SK-N-SH treated with all-trans-retinoic acid at 6 μM for 48 hours (cell line): ENCODE results near the gene VPS50.

Experiments
- ATAC-seq: fragments of 200-7000 bp; cut with Tn5 transposase; 3 replicates; pipeline ENCODE4 v1.9.1; 2020; ENCODE audit warnings: mild to moderate bottlenecking, moderate library complexity
- ARNTL ChIP-seq: fragments of 450-650 bp; formaldehyde crosslinking; IDR thresholded peaks from 2 replicates; pipeline ENCODE4 v1.5.0; 2020; ENCODE audit warnings: low read depth, mild to moderate bottlenecking, moderate library complexity, borderline replicate concordance
- BACH2 ChIP-seq: fragments of 250-450 bp; sonication (Bioruptor Pico); IDR thresholded peaks from 2 replicates; pipeline ENCODE4 v1.9.0; 2021; ENCODE audit warnings: mild to moderate bottlenecking, borderline replicate concordance
- CREB5 ChIP-seq: fragments of 250-450 bp; sonication (Bioruptor Pico); IDR thresholded peaks from 2 replicates; pipeline ENCODE4 v1.5.1; 2020; ENCODE audit warnings: low read depth, mild to moderate bottlenecking, moderate library complexity
- CSDC2 ChIP-seq: fragments of 250-450 bp; sonication (Bioruptor Pico); IDR thresholded peaks from 2 replicates; pipeline ENCODE4 v1.5.0; 2020; ENCODE audit warnings: mild to moderate bottlenecking, moderate library complexity
- ESRRG ChIP-seq: fragments of 250-450 bp; sonication (Bioruptor Pico); IDR thresholded peaks from 2 replicates; pipeline ENCODE4 v1.6.1; 2021; ENCODE audit warnings: mild to moderate bottlenecking
- GLIS3 ChIP-seq: fragments of 250-450 bp; sonication (Bioruptor Pico); IDR thresholded peaks from 2 replicates; pipeline ENCODE4 v1.5.0; 2020; ENCODE audit warnings: mild to moderate bottlenecking, moderate library complexity
- ISL1 ChIP-seq: fragments of 250-450 bp; sonication (Bioruptor Pico); IDR thresholded peaks from 2 replicates; pipeline ENCODE4 v2.1.2; 2022; ENCODE audit warnings: mild to moderate bottlenecking, moderate library complexity
- OSR1 ChIP-seq: fragments of 250-450 bp; sonication (Bioruptor Pico); IDR thresholded peaks from 2 replicates; pipeline ENCODE4 v1.8.0; 2022; ENCODE audit warnings: moderate library complexity, mild to moderate bottlenecking, inconsistent platforms
- RARB ChIP-seq: fragments of 250-450 bp; sonication (Bioruptor Pico); IDR thresholded peaks from 2 replicates; pipeline ENCODE4 v1.8.0; 2021; ENCODE audit warnings: mild to moderate bottlenecking, moderate library complexity
- SNAI2 ChIP-seq: fragments of 250-450 bp; sonication (Bioruptor Pico); IDR thresholded peaks from 2 replicates; pipeline ENCODE4 v1.5.0; 2020; ENCODE audit warnings: mild to moderate bottlenecking, moderate library complexity
- TCF4 ChIP-seq: fragments of 250-450 bp; sonication (Bioruptor Pico); IDR thresholded peaks from 2 replicates; pipeline ENCODE4 v1.8.0; 2021; ENCODE audit warnings: mild to moderate bottlenecking, moderate library complexity, borderline replicate concordance
- TOX ChIP-seq: fragments of 250-450 bp; sonication (Bioruptor Pico); IDR thresholded peaks from 2 replicates; pipeline ENCODE4 v1.8.0; 2021; ENCODE audit warnings: mild to moderate bottlenecking, moderate library complexity, borderline replicate concordance
- ZC3H10 ChIP-seq: fragments of 250-450 bp; sonication (Bioruptor Pico); IDR thresholded peaks from 2 replicates; pipeline ENCODE4 v1.5.1; 2021; ENCODE audit warnings: mild to moderate bottlenecking, moderate library complexity
- ZFP3 ChIP-seq: fragments of 250-450 bp; sonication (Bioruptor Pico); IDR thresholded peaks from 2 replicates; pipeline ENCODE4 v1.5.0; 2020; ENCODE audit warnings: mild to moderate bottlenecking, moderate library complexity
- ZNF565 ChIP-seq: fragments of 450-650 bp; formaldehyde crosslinking; conservative IDR thresholded peaks from 2 replicates; pipeline ENCODE4 v1.5.0; 2020; ENCODE audit warnings: low read depth, mild to moderate bottlenecking, moderate library complexity
- ZNF8 ChIP-seq: fragments of 450-650 bp; formaldehyde crosslinking; IDR thresholded peaks from 2 replicates; pipeline ENCODE4 v1.5.0; 2020; ENCODE audit warnings: mild to moderate bottlenecking, moderate library complexity
- TF ChIP-seq, protein P1 (sequence below): fragments of 250-450 bp; sonication (Bioruptor Pico); IDR thresholded peaks from 2 replicates; pipeline ENCODE4 v1.5.1; 2021; ENCODE audit warnings: mild to moderate bottlenecking, moderate library complexity
- TF ChIP-seq, protein P2 (sequence below): fragments of 250-450 bp; sonication (Bioruptor Pico); IDR thresholded peaks from 2 replicates; pipeline ENCODE4 v1.8.0; 2021; ENCODE audit warnings: low read depth, mild to moderate bottlenecking, moderate library complexity, borderline replicate concordance
- TF ChIP-seq, protein P3 (sequence below): fragments of 250-450 bp; sonication (Bioruptor Pico); IDR thresholded peaks from 2 replicates; pipeline ENCODE4 v1.8.0; 2020; ENCODE audit warnings: mild to moderate bottlenecking, moderate library complexity, borderline replicate concordance
- TF ChIP-seq, protein P4 (sequence below): fragments of 250-450 bp; sonication (Bioruptor Pico); IDR thresholded peaks from 2 replicates; pipeline ENCODE4 v1.5.0; 2020; ENCODE audit warnings: mild to moderate bottlenecking, moderate library complexity

VPS50 gene

GRCh38 chr7:93245525-93246432 lies 13.6 kb downstream of the VPS50 start:
- TF ChIP-seq TCF4 (CRISPR knock-in tag): peak; percentile 23; the same call in 1 of the 2 replicates
- no peak for TF ChIP-seq BACH2 (CRISPR knock-in tag)
- TF ChIP-seq, all 23 proteins: peak for 1
- ATAC-seq: peak; percentile 46

DNA sequence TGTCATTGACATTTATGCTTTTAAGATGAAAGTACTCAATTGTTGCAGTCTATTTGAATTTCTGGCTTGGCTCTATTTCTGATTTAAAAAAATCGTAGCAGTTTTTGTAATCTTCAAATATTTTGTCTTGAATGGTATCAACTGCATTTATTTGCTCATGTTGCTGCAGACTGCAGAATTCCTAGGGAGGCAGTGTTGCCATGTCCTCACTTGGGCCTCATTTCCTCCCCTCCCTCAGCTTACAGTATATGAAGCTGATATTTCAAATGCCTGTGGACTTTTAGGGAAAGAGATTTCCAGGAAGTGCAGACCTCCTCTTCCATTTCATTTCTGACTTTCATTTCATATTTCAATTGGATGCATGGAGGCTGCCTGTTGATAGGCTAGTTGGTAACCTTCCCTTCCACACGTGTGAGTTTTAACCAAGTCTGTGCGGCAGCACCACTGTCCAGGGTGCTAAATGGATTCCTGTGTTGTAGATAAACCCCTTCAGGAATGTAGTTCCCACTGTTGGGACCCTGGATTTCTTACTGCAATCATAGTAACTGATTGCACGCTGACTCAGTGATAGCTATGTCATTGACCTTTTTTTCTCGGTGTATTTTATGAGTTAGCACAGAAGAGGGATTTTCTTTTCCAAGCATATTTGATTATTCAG lies 17.5 kb downstream of the VPS50 start:
- ATAC-seq: no peak
- TF ChIP-seq RARB (CRISPR knock-in tag): no peak
- no peak for TF ChIP-seq ARNTL (CRISPR knock-in tag)
- TF ChIP-seq, protein P1, sequence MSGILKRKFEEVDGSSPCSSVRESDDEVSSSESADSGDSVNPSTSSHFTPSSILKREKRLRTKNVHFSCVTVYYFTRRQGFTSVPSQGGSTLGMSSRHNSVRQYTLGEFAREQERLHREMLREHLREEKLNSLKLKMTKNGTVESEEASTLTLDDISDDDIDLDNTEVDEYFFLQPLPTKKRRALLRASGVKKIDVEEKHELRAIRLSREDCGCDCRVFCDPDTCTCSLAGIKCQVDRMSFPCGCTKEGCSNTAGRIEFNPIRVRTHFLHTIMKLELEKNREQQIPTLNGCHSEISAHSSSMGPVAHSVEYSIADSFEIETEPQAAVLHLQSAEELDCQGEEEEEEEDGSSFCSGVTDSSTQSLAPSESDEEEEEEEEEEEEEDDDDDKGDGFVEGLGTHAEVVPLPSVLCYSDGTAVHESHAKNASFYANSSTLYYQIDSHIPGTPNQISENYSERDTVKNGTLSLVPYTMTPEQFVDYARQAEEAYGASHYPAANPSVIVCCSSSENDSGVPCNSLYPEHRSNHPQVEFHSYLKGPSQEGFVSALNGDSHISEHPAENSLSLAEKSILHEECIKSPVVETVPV: no peak
- no peak for TF ChIP-seq ZNF565 (CRISPR knock-in tag)
- no peak for TF ChIP-seq ZC3H10 (CRISPR knock-in tag)
- TF ChIP-seq, protein P2, sequence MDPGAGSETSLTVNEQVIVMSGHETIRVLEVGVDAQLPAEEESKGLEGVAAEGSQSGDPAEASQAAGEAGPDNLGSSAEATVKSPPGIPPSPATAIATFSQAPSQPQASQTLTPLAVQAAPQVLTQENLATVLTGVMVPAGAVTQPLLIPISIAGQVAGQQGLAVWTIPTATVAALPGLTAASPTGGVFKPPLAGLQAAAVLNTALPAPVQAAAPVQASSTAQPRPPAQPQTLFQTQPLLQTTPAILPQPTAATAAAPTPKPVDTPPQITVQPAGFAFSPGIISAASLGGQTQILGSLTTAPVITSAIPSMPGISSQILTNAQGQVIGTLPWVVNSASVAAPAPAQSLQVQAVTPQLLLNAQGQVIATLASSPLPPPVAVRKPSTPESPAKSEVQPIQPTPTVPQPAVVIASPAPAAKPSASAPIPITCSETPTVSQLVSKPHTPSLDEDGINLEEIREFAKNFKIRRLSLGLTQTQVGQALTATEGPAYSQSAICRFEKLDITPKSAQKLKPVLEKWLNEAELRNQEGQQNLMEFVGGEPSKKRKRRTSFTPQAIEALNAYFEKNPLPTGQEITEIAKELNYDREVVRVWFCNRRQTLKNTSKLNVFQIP (CRISPR knock-in tag): no peak
- TF ChIP-seq ZNF8: no peak
- TF ChIP-seq CSDC2 (CRISPR knock-in tag): no peak
- no peak for TF ChIP-seq ZFP3 (CRISPR knock-in tag)
- no peak for TF ChIP-seq GLIS3
- TF ChIP-seq, protein P3, sequence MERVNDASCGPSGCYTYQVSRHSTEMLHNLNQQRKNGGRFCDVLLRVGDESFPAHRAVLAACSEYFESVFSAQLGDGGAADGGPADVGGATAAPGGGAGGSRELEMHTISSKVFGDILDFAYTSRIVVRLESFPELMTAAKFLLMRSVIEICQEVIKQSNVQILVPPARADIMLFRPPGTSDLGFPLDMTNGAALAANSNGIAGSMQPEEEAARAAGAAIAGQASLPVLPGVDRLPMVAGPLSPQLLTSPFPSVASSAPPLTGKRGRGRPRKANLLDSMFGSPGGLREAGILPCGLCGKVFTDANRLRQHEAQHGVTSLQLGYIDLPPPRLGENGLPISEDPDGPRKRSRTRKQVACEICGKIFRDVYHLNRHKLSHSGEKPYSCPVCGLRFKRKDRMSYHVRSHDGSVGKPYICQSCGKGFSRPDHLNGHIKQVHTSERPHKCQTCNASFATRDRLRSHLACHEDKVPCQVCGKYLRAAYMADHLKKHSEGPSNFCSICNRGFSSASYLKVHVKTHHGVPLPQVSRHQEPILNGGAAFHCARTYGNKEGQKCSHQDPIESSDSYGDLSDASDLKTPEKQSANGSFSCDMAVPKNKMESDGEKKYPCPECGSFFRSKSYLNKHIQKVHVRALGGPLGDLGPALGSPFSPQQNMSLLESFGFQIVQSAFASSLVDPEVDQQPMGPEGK: no peak
- TF ChIP-seq ISL1 (CRISPR knock-in tag): no peak
- TF ChIP-seq SNAI2 (CRISPR knock-in tag): no peak
- TF ChIP-seq TOX: no peak
- TF ChIP-seq ESRRG (CRISPR knock-in tag): no peak
- TF ChIP-seq, protein P4, sequence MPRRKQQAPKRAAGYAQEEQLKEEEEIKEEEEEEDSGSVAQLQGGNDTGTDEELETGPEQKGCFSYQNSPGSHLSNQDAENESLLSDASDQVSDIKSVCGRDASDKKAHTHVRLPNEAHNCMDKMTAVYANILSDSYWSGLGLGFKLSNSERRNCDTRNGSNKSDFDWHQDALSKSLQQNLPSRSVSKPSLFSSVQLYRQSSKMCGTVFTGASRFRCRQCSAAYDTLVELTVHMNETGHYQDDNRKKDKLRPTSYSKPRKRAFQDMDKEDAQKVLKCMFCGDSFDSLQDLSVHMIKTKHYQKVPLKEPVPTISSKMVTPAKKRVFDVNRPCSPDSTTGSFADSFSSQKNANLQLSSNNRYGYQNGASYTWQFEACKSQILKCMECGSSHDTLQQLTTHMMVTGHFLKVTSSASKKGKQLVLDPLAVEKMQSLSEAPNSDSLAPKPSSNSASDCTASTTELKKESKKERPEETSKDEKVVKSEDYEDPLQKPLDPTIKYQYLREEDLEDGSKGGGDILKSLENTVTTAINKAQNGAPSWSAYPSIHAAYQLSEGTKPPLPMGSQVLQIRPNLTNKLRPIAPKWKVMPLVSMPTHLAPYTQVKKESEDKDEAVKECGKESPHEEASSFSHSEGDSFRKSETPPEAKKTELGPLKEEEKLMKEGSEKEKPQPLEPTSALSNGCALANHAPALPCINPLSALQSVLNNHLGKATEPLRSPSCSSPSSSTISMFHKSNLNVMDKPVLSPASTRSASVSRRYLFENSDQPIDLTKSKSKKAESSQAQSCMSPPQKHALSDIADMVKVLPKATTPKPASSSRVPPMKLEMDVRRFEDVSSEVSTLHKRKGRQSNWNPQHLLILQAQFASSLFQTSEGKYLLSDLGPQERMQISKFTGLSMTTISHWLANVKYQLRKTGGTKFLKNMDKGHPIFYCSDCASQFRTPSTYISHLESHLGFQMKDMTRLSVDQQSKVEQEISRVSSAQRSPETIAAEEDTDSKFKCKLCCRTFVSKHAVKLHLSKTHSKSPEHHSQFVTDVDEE (CRISPR knock-in tag): no peak
- TF ChIP-seq BACH2 (CRISPR knock-in tag): no peak
- TF ChIP-seq OSR1 (CRISPR knock-in tag): no peak
- no peak for TF ChIP-seq CREB5 (CRISPR knock-in tag)
- TF ChIP-seq TCF4 (CRISPR knock-in tag): no peak
- TF ChIP-seq, all 23 proteins: peak for 0

- TF ChIP-seq ISL1 (CRISPR knock-in tag) (peak; percentile 63), GLIS3 (no peak), ZNF8 (no peak), CREB5 (CRISPR knock-in tag) (no peak), ZFP3 (CRISPR knock-in tag) (no peak), ZC3H10 (CRISPR knock-in tag) (no peak), TCF4 (CRISPR knock-in tag) (no peak)
- TF ChIP-seq, protein P1: no peak
Measured at GRCh38 chr7:93258661-93259060, 26.5 kb downstream of the VPS50 start.

More at GRCh38 chr7:93258661-93259060, 26.5 kb downstream of the VPS50 start:
- ATAC-seq: no peak
